Liver (tissue), 3 donors: Measurements from ENCODE around the gene MPP3.

Source experiments
- CTCF ChIP-seq: fragments of 150-350 bp; IDR thresholded peaks from 2 replicates; pipeline ENCODE4 v1.5.1; 2017; ENCODE audit warnings: improper control_type of control experiment, low read depth, low read length; ENCODE audit not compliant: missing input control
- EGR1 ChIP-seq, 2 donors: IDR thresholded peaks; 2 replicates each; pipeline ENCODE4 v1.6.1; 2016 to 2018; ENCODE audit warnings: antibody characterized with exemption in 2 of 2, low read depth in 2 of 2
- HNF4G ChIP-seq: IDR thresholded peaks from 2 replicates; pipeline ENCODE4 v1.6.1; 2016; ENCODE audit warnings: antibody characterized with exemption
- RAD21 ChIP-seq, 2 donors: IDR thresholded peaks; 2 replicates each; pipeline ENCODE4 v1.6.1; 2016; ENCODE audit warnings: antibody characterized with exemption in 2 of 2, mild to moderate bottlenecking in 2 of 2
- REST ChIP-seq: IDR thresholded peaks from 2 replicates; pipeline ENCODE4 v1.6.1; 2016; ENCODE audit warnings: antibody characterized with exemption, mild to moderate bottlenecking
- TAF1 ChIP-seq: conservative IDR thresholded peaks from 2 replicates; pipeline ENCODE4 v1.6.1; 2016; ENCODE audit warnings: antibody characterized with exemption, mild to moderate bottlenecking
- ZBTB33 ChIP-seq: IDR thresholded peaks from 2 replicates; pipeline ENCODE4 v1.6.1; 2016; ENCODE audit warnings: antibody characterized with exemption
- donor health status: healthy.
- donor health status: healthy.

- no peak for TF ChIP-seq CTCF
- no peak for TF ChIP-seq REST
- TF ChIP-seq RAD21 (IDR thresholded peaks at IDR 0.05) = no peak
- no peak for TF ChIP-seq ZBTB33
- no peak for TF ChIP-seq TAF1
- no peak for TF ChIP-seq HNF4G
- TF ChIP-seq EGR1 (IDR thresholded peaks at IDR 0.05; ENCODE audit: low read depth in 2 of 2) = no peak
Measured at GRCh38 chr17:43758497-43759174, 74.3 kb downstream of the MPP3 start, which contains the start of gene SOST.
